HG03342 (cell line): ENCODE measurements around the gene SPATA31D1.
"Not testable (repeated sequence)": the region's sequence is repeated elsewhere in the genome, so short reads cannot be mapped to it uniquely, and the experiment has no call there.

Experiments
- ATAC-seq: cut with Tn5 transposase; IDR thresholded peaks from one replicate; pipeline ENCODE4 v1.9.1; 2021; ENCODE audit warnings: mild to moderate bottlenecking, moderate library complexity; ENCODE audit not compliant: unreplicated experiment

SPATA31D1 gene

DNA sequence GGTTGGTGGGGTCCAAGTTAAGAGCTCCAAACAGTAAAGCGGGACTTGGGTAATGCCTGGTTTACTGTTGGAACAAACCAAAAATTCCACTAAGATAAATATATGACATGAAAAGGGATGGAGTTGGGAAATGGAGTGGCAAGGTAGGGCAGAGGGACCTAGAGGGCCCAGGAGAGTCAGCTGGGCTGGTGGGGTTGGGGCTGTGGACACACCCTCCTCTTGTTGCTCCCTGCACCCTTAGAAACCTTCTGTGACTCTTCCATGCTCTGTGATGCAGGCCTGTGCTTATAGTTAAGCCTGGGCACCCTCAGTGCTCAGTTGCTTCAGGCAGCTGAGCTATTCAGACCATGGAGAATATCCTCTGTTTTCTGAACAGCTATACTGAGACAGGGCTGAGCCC, at the start of gene SPATA31D1:
SPATA31D1 (plus strand) TSS at position 301 of the 400 bp plus-strand sequence; CDS start at position 348, 47 bp downstream.
- ATAC-seq, result not testable (repeated sequence)

- ATAC-seq, result not testable (repeated sequence)
Measured at GRCh38 chr9:81943393-81943792, 45.2 kb upstream of the SPATA31D1 start, which contains the start of gene SPATA31D3. Gene SPATA31D3 (plus strand): TSS chr9:81943500. CDS start chr9:81943586, 86 bp downstream.

GRCh38 chr9:81948650-81949049, 39.9 kb upstream of the SPATA31D1 start:
- ATAC-seq, result not testable (repeated sequence)

- ATAC-seq, result no peak
Measured at GRCh38 chr9:81953096-81953495, 35.5 kb upstream of the SPATA31D1 start.

GRCh38 chr9:81955625-81956024, 32.9 kb upstream of the SPATA31D1 start:
- no peak for ATAC-seq

DNA sequence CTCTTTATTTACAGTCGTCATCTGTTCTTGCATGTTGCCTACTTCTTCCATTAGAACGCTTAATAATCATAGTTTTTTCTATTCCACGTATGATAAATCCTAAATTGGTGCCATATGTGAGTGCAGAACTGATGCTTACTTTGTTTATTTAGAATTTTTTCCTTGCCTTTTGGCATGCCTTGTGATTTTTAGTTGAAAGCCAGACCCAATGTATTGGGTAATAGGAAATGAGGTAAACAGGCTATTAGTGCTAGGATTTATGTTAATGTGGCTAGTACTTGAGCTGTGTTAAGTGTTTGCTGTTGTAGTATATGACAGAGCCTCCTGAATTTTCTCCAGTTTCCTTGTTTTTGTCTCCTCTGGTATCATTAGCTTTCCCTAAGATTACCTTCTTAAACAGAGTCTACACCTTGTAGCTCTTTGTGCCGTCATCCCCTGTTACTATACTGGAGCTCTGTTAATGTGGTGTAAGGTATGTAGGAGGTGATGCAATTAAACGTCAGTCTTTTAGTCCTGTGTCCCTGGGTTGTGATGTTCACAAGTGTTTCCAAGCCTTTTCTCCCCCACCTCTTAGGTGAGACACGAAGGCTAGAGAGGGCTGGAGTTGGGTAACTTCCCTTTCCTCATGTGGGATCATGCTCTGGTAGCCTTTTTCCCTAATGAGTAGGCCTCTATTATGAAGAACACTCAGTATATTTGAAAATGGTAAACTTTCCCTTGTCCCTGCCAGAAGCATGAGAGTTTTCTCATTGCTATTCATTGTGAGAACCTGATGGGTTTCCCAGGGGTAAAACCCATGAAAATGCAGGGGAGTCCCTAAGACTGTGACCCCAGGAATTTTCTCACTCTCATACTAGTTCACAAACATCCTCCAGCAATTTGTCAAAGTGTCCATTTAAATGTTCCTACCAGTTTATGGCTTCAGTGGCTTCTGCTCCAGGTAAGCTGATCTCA, 24.1 kb upstream of the SPATA31D1 start:
- ATAC-seq, result no peak

DNA sequence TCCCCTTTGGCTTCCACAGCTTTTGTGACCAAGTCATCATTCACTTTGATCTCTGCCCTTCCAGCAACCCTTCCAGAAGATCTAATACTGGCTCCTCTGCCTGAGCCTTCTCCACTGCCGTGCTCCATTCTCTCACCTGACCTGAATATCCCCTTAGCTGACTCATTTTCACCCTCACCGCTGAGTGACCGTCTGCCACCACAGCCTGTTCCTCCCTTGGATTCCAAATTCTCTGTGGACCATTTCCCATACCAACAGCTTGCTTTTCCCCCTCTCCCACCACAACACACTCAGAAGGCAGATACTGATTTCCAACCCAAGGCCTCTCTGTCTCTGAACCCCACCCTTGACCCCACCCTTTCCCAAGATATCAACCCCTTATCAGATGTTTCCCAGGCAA, 20.5 kb upstream of the SPATA31D1 start:
- no peak for ATAC-seq

GRCh38 chr9:81969971-81970370, 18.6 kb upstream of the SPATA31D1 start:
- no peak for ATAC-seq

- ATAC-seq, result no peak
Measured at GRCh38 chr9:81971727-81972126, 16.8 kb upstream of the SPATA31D1 start.

DNA sequence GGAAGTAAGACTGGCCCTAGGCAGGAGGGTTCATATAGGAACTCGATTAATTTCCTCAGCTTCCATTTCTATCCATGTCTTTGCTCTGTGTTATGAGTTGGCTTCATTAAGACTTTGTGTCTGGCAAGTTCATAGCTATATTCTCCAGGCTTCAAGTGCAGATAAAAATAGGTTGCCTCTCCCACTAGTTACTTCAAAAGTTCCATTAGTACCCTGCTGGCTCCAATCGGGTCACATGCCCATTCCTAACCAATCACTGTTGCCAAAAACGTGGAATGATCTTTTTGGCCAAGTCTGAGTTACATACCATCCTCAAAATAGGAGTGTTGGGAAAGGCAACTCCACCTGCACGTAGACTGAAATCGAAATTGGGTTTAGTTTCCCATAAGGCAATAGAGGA, 13.8 kb upstream of the SPATA31D1 start:
- no peak for ATAC-seq

DNA sequence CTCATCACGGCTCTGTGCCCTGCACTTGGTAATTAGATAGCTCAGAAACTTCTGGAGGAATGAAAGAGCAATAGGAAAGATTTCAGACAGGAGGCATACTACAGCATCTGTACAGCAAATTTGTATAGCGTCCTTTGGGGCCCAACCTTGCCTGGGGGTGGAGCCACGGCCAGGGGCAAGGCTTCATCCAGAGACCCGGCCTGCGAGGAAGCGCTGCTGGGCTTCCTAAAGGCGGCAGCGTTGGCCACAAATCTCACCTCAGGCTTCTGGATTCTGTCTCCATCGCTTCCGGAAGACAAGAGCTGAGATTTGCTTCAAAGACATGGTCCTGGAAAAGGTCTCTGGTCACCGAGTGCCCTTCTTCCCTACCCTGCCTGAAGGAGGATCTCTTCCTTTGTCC, 12.2 kb upstream of the SPATA31D1 start:
- ATAC-seq, result no peak

DNA sequence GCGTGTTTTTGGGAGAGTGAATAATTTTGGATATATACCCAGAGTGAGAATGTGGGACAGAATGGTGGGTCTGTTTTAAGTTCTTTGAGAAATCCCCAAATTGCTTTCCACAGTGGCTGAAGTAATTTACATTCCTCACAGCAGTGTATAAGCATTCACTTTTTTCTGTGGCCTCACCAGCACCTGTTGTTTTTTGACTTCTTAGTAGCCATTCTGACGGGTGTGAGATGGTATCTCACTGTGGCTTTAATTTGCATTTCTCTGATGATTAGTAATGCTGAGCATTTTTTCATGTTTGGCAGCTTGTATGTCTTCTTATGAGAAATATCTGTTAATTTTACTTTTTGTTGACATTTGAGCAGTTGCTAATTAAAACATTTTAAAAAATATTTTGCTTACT, 9.4 kb upstream of the SPATA31D1 start:
- ATAC-seq, result peak; percentile 64

GRCh38 chr9:81980568-81980967, 8.0 kb upstream of the SPATA31D1 start:
- ATAC-seq, result no peak

- no peak for ATAC-seq
Measured at GRCh38 chr9:81981883-81982282, 6.7 kb upstream of the SPATA31D1 start.

DNA sequence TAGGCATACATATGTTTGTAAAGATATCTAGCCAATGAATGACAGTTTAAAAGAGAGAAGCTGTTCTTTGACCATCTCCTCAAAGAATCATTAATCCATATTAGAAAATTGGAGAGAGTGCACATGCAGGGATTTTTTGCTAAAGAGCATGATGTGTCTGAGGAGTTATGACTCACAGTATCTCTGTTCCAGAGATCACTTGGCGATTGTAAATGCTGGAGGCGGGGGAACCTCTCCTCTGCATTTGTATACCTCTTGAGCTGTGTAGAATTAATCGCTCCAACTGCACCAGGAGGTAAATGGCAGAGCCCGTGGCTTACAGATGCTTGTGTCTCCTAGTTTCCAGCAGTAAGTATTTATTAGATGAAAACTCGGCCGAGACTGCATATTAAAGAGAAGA, 3.6 kb upstream of the SPATA31D1 start:
- ATAC-seq, result no peak

DNA sequence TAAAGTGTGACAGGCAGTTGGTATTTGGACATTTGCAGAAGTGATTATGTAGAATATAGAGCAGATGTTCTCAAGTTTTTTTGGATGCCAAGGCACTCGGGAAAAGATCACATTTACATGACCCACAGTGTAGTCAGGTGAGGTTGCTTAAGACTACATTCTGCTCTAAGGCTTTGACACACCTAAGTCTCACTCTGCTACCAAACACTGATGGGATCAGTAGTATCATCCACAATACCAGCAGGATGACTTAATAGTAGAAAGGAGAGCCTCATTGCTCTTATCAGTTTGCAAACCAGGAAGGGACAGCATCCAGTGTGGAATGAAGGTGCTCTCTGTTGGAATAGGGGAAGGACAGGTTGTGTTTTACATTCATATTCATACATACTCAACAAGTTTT, 2.5 kb upstream of the SPATA31D1 start:
- no peak for ATAC-seq

GRCh38 chr9:81989700-81990099, 1.1 kb downstream of the SPATA31D1 start:
- no peak for ATAC-seq

DNA sequence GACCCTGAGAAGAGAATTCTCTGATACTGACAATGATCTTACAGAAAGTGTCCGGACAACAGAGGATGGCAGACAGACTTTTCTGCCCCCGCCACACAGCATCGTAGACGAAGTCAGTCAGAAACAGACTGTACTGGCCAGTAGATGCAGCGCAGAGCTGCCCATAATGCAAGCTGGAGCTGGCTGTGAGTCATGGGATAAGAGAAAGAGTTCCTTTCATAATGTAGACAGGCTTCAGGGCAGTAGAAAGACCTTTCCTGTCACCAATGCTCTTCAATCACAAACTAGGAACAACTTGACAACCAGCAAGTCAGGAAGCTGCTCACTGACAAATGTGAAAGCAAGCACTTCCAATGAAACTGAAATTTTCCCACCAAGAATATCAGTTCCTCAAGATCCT, 5.1 kb downstream of the SPATA31D1 start:
- ATAC-seq, result no peak

- ATAC-seq, result no peak
Measured at GRCh38 chr9:81999806-82000205, 11.2 kb downstream of the SPATA31D1 start.

- no peak for ATAC-seq
Measured at GRCh38 chr9:82010711-82011110, 22.1 kb downstream of the SPATA31D1 start.

DNA sequence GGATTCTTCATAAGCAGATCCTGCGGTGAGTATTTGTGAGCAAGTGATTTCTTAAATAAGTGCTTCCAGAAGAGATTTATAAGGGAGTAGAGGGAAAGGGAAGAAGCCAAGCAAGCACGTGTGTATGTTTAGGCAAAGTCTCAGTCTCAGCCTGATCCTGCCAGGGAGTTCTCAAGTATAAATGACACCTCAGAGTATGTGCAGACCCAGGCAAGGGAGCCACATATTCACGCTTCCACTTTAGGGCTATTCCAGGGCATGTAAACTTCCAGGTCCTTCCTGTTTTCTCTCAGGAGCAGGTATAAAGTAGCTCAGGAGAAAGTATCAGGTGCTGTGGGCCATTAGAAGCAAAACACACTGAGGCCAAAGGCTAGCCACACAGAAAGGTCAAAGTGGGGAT, 22.6 kb downstream of the SPATA31D1 start:
- no peak for ATAC-seq

GRCh38 chr9:82012276-82012675, 23.7 kb downstream of the SPATA31D1 start:
- no peak for ATAC-seq
